Measurements from ENCODE around the gene TUT7. TPM values are rescaled to one million over a fixed set of nuclear protein-coding genes. Genes with fewer than 3 reads are reported as not detected.

TUT7 gene
- total RNA-seq, 1 donor, result 39.8 TPM

DNA sequence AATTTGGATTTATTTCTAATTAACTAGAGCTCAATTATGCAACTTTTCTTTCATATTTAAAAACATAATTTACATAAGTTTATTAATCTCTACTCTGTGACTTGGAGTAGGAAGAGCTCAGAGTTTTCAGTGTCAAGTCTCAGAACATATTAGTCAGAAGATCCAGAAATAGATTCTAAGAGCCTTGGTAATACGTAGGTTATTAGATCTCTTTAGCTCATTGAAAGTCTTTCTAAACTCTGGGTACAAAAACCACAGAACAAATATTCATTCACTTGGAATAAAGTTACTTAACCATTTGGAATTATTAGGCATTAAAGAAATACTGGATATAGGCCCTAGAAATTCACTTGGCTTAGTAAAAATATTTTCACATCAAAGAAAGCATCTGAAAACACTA is 45.5 kb downstream of the TUT7 start:
- Histone ChIP-seq H2AFZ (ENCODE audit: low read length) (no peak overlapping the region), H3K4me3 (ENCODE audit: insufficient read depth, low read length) (no peak overlapping the region), H3K27ac (ENCODE audit: low read depth, low read length) (no peak overlapping the region), H3K36me3 (ENCODE audit: insufficient read depth, low read length) (peaks cover 56% of the 10 kb centered on the region), H3K9me3 (ENCODE audit: low read depth, low read length) (no peaks in the 10 kb centered on the region), H3K27me3 (ENCODE audit: insufficient read depth, low read length) (no peaks in the 10 kb centered on the region), H3K4me2 (ENCODE audit: insufficient read depth, low read length) (no peak overlapping the region), H3K79me2 (ENCODE audit: insufficient read depth, low read length) (no peaks in the 10 kb centered on the region), H3K4me1 (ENCODE audit: insufficient read depth, low read length) (no peaks in the 10 kb centered on the region), H4K20me1 (ENCODE audit: insufficient read depth, low read length) (no peaks in the 10 kb centered on the region)
- TF ChIP-seq, protein P1, sequence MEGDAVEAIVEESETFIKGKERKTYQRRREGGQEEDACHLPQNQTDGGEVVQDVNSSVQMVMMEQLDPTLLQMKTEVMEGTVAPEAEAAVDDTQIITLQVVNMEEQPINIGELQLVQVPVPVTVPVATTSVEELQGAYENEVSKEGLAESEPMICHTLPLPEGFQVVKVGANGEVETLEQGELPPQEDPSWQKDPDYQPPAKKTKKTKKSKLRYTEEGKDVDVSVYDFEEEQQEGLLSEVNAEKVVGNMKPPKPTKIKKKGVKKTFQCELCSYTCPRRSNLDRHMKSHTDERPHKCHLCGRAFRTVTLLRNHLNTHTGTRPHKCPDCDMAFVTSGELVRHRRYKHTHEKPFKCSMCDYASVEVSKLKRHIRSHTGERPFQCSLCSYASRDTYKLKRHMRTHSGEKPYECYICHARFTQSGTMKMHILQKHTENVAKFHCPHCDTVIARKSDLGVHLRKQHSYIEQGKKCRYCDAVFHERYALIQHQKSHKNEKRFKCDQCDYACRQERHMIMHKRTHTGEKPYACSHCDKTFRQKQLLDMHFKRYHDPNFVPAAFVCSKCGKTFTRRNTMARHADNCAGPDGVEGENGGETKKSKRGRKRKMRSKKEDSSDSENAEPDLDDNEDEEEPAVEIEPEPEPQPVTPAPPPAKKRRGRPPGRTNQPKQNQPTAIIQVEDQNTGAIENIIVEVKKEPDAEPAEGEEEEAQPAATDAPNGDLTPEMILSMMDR (IDR thresholded peaks at IDR 0.05; ENCODE audit: extremely low read depth, low read depth, low read length), result no peak
- peak; percentile 57 for DNase-seq (ENCODE audit: insufficient read length, low spot score, missing footprints)

DNA sequence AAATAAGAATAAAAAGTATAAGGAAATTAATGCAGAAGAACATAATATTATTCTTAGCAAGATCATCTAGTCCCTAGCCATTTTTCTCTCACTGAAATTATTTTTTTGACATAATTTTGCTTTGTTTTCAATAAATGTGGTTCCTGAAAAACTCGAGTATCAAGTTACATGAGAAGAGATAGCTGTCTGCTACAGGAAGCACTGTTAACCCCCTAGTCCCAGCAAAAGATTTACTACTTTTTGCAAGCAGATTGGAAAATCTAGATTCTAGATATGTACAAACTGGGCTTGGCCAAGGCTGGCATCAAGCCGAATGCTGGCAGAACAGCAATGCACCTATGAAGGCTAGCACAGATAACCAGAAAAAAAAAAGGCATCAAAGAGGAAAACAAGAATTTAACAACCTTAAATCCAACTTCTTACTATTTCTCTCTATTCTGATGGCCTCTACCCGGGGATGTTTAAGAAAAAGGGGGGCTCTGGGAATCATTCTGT is 49.9 kb downstream of the TUT7 start:
- no peak for DNase-seq (ENCODE audit: insufficient read length, low spot score, missing footprints)
- Histone ChIP-seq H3K9me3 (ENCODE audit: low read depth, low read length) (no peaks in the 10 kb centered on the region), H3K27ac (ENCODE audit: low read depth, low read length) (no peak overlapping the region), H3K36me3 (ENCODE audit: insufficient read depth, low read length) (peaks cover 65% of the 10 kb centered on the region), H3K79me2 (ENCODE audit: insufficient read depth, low read length) (no peaks in the 10 kb centered on the region), H3K4me2 (ENCODE audit: insufficient read depth, low read length) (no peak overlapping the region), H2AFZ (ENCODE audit: low read length) (no peak overlapping the region), H4K20me1 (ENCODE audit: insufficient read depth, low read length) (no peaks in the 10 kb centered on the region), H3K27me3 (ENCODE audit: insufficient read depth, low read length) (no peaks in the 10 kb centered on the region), H3K4me1 (ENCODE audit: insufficient read depth, low read length) (peaks cover 4% of the 10 kb centered on the region), H3K4me3 (ENCODE audit: insufficient read depth, low read length) (no peak overlapping the region)
- TF ChIP-seq, protein P1 (IDR thresholded peaks at IDR 0.05; ENCODE audit: extremely low read depth, low read depth, low read length), result no peak

DNA sequence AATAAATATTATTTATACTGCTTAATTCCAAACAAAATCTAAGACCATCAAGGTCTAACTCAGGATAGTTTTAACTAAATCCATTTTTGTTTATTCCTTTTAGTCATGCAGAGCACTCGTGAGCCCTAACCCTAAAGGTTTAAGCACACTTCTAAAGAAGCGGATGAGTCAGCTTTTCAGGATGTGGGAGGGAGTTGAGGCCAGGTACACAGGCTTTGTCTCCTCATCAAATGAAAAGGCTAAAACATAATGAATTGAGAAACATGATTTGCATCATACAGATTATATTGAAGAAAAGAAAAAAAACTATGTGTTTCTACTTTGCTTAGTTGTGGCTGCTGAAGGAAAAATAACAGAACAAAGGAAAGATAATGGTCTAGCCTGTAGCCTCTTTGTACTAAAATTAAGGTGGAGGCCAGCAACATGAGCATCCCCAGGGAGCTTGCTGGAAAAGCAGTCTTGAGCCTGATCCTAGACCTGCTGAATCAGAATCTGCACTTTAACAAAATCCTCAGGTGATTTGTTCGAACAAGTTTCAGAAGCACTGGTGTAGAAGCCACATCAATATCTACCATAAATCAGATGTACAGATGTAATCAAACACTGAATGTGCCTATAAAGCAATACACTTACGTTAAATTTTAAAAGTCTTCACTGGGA is 50.8 kb downstream of the TUT7 start:
- Histone ChIP-seq H2AFZ (ENCODE audit: low read length) (no peak overlapping the region), H3K27me3 (ENCODE audit: insufficient read depth, low read length) (no peaks in the 10 kb centered on the region), H3K79me2 (ENCODE audit: insufficient read depth, low read length) (no peaks in the 10 kb centered on the region), H3K4me2 (ENCODE audit: insufficient read depth, low read length) (no peak overlapping the region), H3K4me3 (ENCODE audit: insufficient read depth, low read length) (no peak overlapping the region), H3K27ac (ENCODE audit: low read depth, low read length) (no peak overlapping the region), H3K9me3 (ENCODE audit: low read depth, low read length) (no peaks in the 10 kb centered on the region), H3K36me3 (ENCODE audit: insufficient read depth, low read length) (peaks cover 71% of the 10 kb centered on the region), H3K4me1 (ENCODE audit: insufficient read depth, low read length) (peaks cover 10% of the 10 kb centered on the region), H4K20me1 (ENCODE audit: insufficient read depth, low read length) (no peaks in the 10 kb centered on the region)
- DNase-seq (ENCODE audit: insufficient read length, low spot score, missing footprints), result no peak
- TF ChIP-seq, protein P1 (IDR thresholded peaks at IDR 0.05; ENCODE audit: extremely low read depth, low read depth, low read length), result no peak

DNA sequence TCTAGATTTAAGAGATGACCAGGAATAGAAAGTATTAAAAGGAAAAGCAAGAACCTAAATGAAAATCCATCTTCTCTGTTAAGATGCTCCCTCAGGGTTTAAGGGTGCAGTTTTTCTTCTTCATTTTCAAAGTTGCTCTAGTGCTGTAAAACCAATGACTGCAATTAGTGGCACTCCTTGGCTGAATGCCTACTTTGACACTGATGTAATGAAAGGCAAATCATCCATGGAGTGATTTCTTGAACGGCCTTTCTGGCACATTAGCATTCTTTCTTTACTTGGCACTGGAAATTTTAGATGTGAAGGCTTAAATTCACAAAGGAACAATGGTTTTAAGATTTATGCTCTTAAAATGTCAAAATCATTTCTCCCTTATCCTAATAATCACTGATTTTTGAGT is 52.5 kb downstream of the TUT7 start:
- Histone ChIP-seq H3K27me3 (ENCODE audit: insufficient read depth, low read length) (no peaks in the 10 kb centered on the region), H3K79me2 (ENCODE audit: insufficient read depth, low read length) (no peaks in the 10 kb centered on the region), H3K36me3 (ENCODE audit: insufficient read depth, low read length) (peaks cover 70% of the 10 kb centered on the region), H3K4me2 (ENCODE audit: insufficient read depth, low read length) (no peak overlapping the region), H3K9me3 (ENCODE audit: low read depth, low read length) (no peaks in the 10 kb centered on the region), H3K27ac (ENCODE audit: low read depth, low read length) (peak overlapping the region; percentile 10), H4K20me1 (ENCODE audit: insufficient read depth, low read length) (no peaks in the 10 kb centered on the region), H2AFZ (ENCODE audit: low read length) (no peak overlapping the region), H3K4me3 (ENCODE audit: insufficient read depth, low read length) (no peak overlapping the region), H3K4me1 (ENCODE audit: insufficient read depth, low read length) (peaks cover 10% of the 10 kb centered on the region)
- DNase-seq (ENCODE audit: insufficient read length, low spot score, missing footprints), result no peak
- TF ChIP-seq, protein P1 (IDR thresholded peaks at IDR 0.05; ENCODE audit: extremely low read depth, low read depth, low read length), result no peak
